Trophoblast cell (in vitro differentiated cells and primary cell): ENCODE data around the gene SERPINA10.
"Not testable (repeated sequence)": the region's sequence is repeated elsewhere in the genome, so short reads cannot be mapped to it uniquely, and the experiment has no call there.

Source experiments
- DNase-seq, 2 donors: peaks; one replicate each; pipeline ENCODE4 v3.0.0-alpha.2; 2016
- H2AFZ ChIP-seq: 2 replicates; pipeline ENCODE4 v1.6.1; 2013; ENCODE audit warnings: low read length, moderate library complexity, mild to moderate bottlenecking; ENCODE audit not compliant: insufficient read depth, poor library complexity
- H2AK5ac ChIP-seq: 2 replicates; pipeline ENCODE4 v1.6.1; 2013; ENCODE audit warnings: mild to moderate bottlenecking, low read length
- H2BK120ac ChIP-seq: 2 replicates; pipeline ENCODE4 v1.6.1; 2013; ENCODE audit warnings: low read length, mild to moderate bottlenecking, moderate library complexity; ENCODE audit not compliant: insufficient read depth, poor library complexity
- H2BK12ac ChIP-seq: 2 replicates; pipeline ENCODE4 v1.6.1; 2013; ENCODE audit warnings: mild to moderate bottlenecking, low read length, moderate library complexity
- H2BK5ac ChIP-seq: 2 replicates; pipeline ENCODE4 v1.6.1; 2013; ENCODE audit warnings: low read length, low read depth, moderate library complexity, mild to moderate bottlenecking; ENCODE audit not compliant: poor library complexity
- H3K14ac ChIP-seq: 2 replicates; pipeline ENCODE4 v1.6.1; 2013; ENCODE audit warnings: mild to moderate bottlenecking, low read length
- H3K18ac ChIP-seq: 2 replicates; pipeline ENCODE4 v1.6.1; 2013; ENCODE audit warnings: mild to moderate bottlenecking, low read length
- H3K23ac ChIP-seq: 2 replicates; pipeline ENCODE4 v1.6.1; 2013; ENCODE audit warnings: low read length
- H3K27ac ChIP-seq: 2 replicates; pipeline ENCODE4 v1.5.1; 2013; ENCODE audit warnings: low read depth, mild to moderate bottlenecking, inconsistent platforms, low read length, moderate library complexity
- H3K27me3 ChIP-seq: 2 replicates; pipeline ENCODE4 v1.6.1; 2013; ENCODE audit warnings: inconsistent platforms, mild to moderate bottlenecking, low read length, moderate library complexity; ENCODE audit not compliant: insufficient read depth
- H3K36me3 ChIP-seq, 2 experiments: 1 replicate in 1 of 2; 2 replicates in 1 of 2; pipeline ENCODE4 v1.6.1; 2013; ENCODE audit warnings: low read length in 2 of 2, mild to moderate bottlenecking in 2 of 2, moderate library complexity in 1 of 2; ENCODE audit not compliant: insufficient read depth in 2 of 2, control insufficient read depth in 1 of 2
- H3K4ac ChIP-seq: 2 replicates; pipeline ENCODE4 v1.6.1; 2013; ENCODE audit warnings: low read depth, mild to moderate bottlenecking, low read length, moderate library complexity
- H3K4me1 ChIP-seq, 2 experiments: 1 replicate in 1 of 2; 2 replicates in 1 of 2; pipeline ENCODE4 v1.6.1; 2013; ENCODE audit warnings: low read length in 2 of 2, mild to moderate bottlenecking in 2 of 2, moderate library complexity in 1 of 2; ENCODE audit not compliant: insufficient read depth in 2 of 2, control insufficient read depth in 1 of 2
- H3K4me2 ChIP-seq: 2 replicates; pipeline ENCODE4 v1.6.1; 2013; ENCODE audit warnings: inconsistent platforms, mild to moderate bottlenecking, low read length, moderate library complexity
- H3K4me3 ChIP-seq: 2 replicates; pipeline ENCODE4 v1.5.1; 2013; ENCODE audit warnings: mild to moderate bottlenecking, low read depth, low read length, inconsistent platforms
- H3K79me1 ChIP-seq: one replicate; pipeline ENCODE4 v1.6.1; 2013; ENCODE audit warnings: low read length
- H3K79me2 ChIP-seq: 2 replicates; pipeline ENCODE4 v1.6.1; 2013; ENCODE audit warnings: low read length, mild to moderate bottlenecking; ENCODE audit not compliant: control insufficient read depth, insufficient read depth, poor library complexity
- H3K9ac ChIP-seq: 2 replicates; pipeline ENCODE4 v1.6.1; 2013; ENCODE audit warnings: mild to moderate bottlenecking, low read length
- H3K9me3 ChIP-seq: 2 replicates; pipeline ENCODE4 v1.6.1; 2013; ENCODE audit warnings: low read depth, mild to moderate bottlenecking, control low read depth, inconsistent platforms, low read length; ENCODE audit not compliant: insufficient read depth
- H4K12ac ChIP-seq: 2 replicates; pipeline ENCODE4 v1.6.1; 2013; ENCODE audit warnings: low read depth, mild to moderate bottlenecking, low read length, moderate library complexity
- H4K8ac ChIP-seq: 2 replicates; pipeline ENCODE4 v1.6.1; 2013; ENCODE audit warnings: low read depth, mild to moderate bottlenecking, low read length, moderate library complexity
- H4K91ac ChIP-seq: one replicate; pipeline ENCODE4 v1.6.1; 2013; ENCODE audit warnings: low read depth, mild to moderate bottlenecking, low read length, moderate library complexity
- WGBS: extraction: QIAGEN DNeasy Blood & Tissue Kit; methylation state at CpG from one replicate; pipeline ENCODE4 v1.1.7; 2013; ENCODE audit warnings: missing lambda C conversion rate; ENCODE audit not compliant: insufficient read length, insufficient coverage; ENCODE audit errors: extremely low coverage; 5-methylcytosine and 5-hydroxymethylcytosine counted together

SERPINA10 gene

GRCh38 chr14:94268582-94268981 is 24.5 kb downstream of the SERPINA10 start:
- H3K79me1 ChIP-seq, H4K91ac ChIP-seq, H2AK5ac ChIP-seq, H2BK120ac ChIP-seq, H4K8ac ChIP-seq, H3K4me3 ChIP-seq, H3K27ac ChIP-seq, H2BK5ac ChIP-seq, H3K79me2 ChIP-seq, H3K36me3 ChIP-seq, H4K12ac ChIP-seq, H3K4me1 ChIP-seq, H3K9ac ChIP-seq, H3K18ac ChIP-seq, H3K9me3 ChIP-seq, DNase-seq, H3K27me3 ChIP-seq, H3K4me2 ChIP-seq, H3K23ac ChIP-seq, H3K14ac ChIP-seq, H3K4ac ChIP-seq, H2BK12ac ChIP-seq, H2AFZ ChIP-seq: not testable (repeated sequence)
- WGBS = no CpG with 5 or more reads among the region's 7 CpGs

GRCh38 chr14:94267352-94267751 is 25.7 kb downstream of the SERPINA10 start:
- no peak overlapping the region for H3K4me2 ChIP-seq
- no peak overlapping the region for H3K23ac ChIP-seq
- H3K14ac ChIP-seq = no peak overlapping the region
- H3K4me3 ChIP-seq = no peak overlapping the region
- H3K4ac ChIP-seq = no peak overlapping the region
- H3K27me3 ChIP-seq = no peaks in the 10 kb centered on the region
- no peak overlapping the region for H2BK12ac ChIP-seq
- H3K79me1 ChIP-seq = no peaks in the 10 kb centered on the region
- no CpG with 5 or more reads among the region's 1 CpG for WGBS
- no peak overlapping the region for H3K9ac ChIP-seq
- no peaks in the 10 kb centered on the region for H3K4me1 ChIP-seq
- H2AK5ac ChIP-seq = no peak overlapping the region
- DNase-seq = no peak
- H3K36me3 ChIP-seq = no peaks in the 10 kb centered on the region
- H2AFZ ChIP-seq = no peak overlapping the region
- H4K8ac ChIP-seq = no peak overlapping the region
- H3K79me2 ChIP-seq = no peaks in the 10 kb centered on the region
- H3K9me3 ChIP-seq = no peaks in the 10 kb centered on the region
- no peak overlapping the region for H2BK120ac ChIP-seq
- H4K91ac ChIP-seq = no peak overlapping the region
- H3K18ac ChIP-seq = no peak overlapping the region
- H4K12ac ChIP-seq = no peak overlapping the region
- no peak overlapping the region for H2BK5ac ChIP-seq
- no peak overlapping the region for H3K27ac ChIP-seq

- not testable (repeated sequence) for H3K4me1 ChIP-seq, H3K27me3 ChIP-seq, H2AK5ac ChIP-seq, H3K23ac ChIP-seq, H3K9me3 ChIP-seq, H2BK120ac ChIP-seq, H3K27ac ChIP-seq, H3K4ac ChIP-seq, H3K14ac ChIP-seq, DNase-seq, H3K4me3 ChIP-seq, H2BK5ac ChIP-seq, H4K12ac ChIP-seq, H3K4me2 ChIP-seq, H3K79me2 ChIP-seq, H4K91ac ChIP-seq, H4K8ac ChIP-seq, H3K36me3 ChIP-seq, H3K18ac ChIP-seq, H2BK12ac ChIP-seq, H3K79me1 ChIP-seq, H2AFZ ChIP-seq, H3K9ac ChIP-seq
- WGBS = no CpG with 5 or more reads among the region's 3 CpGs
These were observed 28.9 kb downstream of the SERPINA10 start for GRCh38 chr14:94264195-94264594.

GRCh38 chr14:94244182-94244581 is 48.9 kb downstream of the SERPINA10 start:
- Histone ChIP-seq H4K91ac (no peak overlapping the region), H3K27ac (no peak overlapping the region), H3K23ac (no peak overlapping the region), H2BK12ac (no peak overlapping the region), H3K79me2 (no peaks in the 10 kb centered on the region), H3K27me3 (no peaks in the 10 kb centered on the region), H3K4ac (no peak overlapping the region), H2BK5ac (no peak overlapping the region), H3K9me3 (no peaks in the 10 kb centered on the region), H3K36me3 (no peaks in the 10 kb centered on the region), H3K79me1 (no peaks in the 10 kb centered on the region), H3K4me2 (no peak overlapping the region), H2AFZ (no peak overlapping the region), H3K4me3 (no peak overlapping the region), H2AK5ac (no peak overlapping the region), H4K8ac (no peak overlapping the region), H3K14ac (no peak overlapping the region), H2BK120ac (no peak overlapping the region), H3K18ac (no peak overlapping the region), H4K12ac (no peak overlapping the region), H3K9ac (no peak overlapping the region), H3K4me1 (no peaks in the 10 kb centered on the region)
- no CpG with 5 or more reads among the region's 2 CpGs for WGBS
- DNase-seq = no peak
